Measurements from ENCODE around the gene RACGAP1. TPM values are rescaled to one million over a fixed set of nuclear protein-coding genes. Genes with fewer than 3 reads are reported as not detected.

The RACGAP1 gene
- total RNA-seq, 2 experiments from 2014 or later, result 3.0 to 3.3 TPM

GRCh38 chr12:50006754-50007442, 18.4 kb downstream of the RACGAP1 start:
- Mint-ChIP-seq H3K27me3 (no peaks in the 10 kb centered on the region), H3K4me1 (ENCODE audit: low read depth) (no peaks in the 10 kb centered on the region), H3K36me3 (ENCODE audit: low read depth) (peaks cover 29% of the 10 kb centered on the region), H3K9me3 (no peaks in the 10 kb centered on the region), H3K27ac (no peak overlapping the region), H3K4me3 (no peak overlapping the region)
- H3K9me3 ChIP-seq (ENCODE audit: control insufficient read depth in 1 of 2, insufficient read depth in 1 of 2, low read length in 2 of 2), result no peaks in the 10 kb centered on the region
- ChIA-PET CTCF (interaction anchor here (1.0 to 2.0 kb wide), 4 partner anchors 11 to 104 kb away, joined by 3 to 6 read pairs (median 3); no protein-coding TSS in a partner anchor), POLR2A (no interaction called here)
- H3K27me3 ChIP-seq (ENCODE audit: control insufficient read depth in 1 of 2, insufficient read depth in 2 of 2, low read length in 2 of 2), result no peaks in the 10 kb centered on the region
- intact Hi-C loops (cut with DNase I, micrococcal nuclease), result no loop called here
- no peak overlapping the region for H3K4me3 ChIP-seq (ENCODE audit: low read length)
- H3K27ac ChIP-seq (ENCODE audit: low read depth in 1 of 2, low read length in 2 of 2), result no peak overlapping the region
- H3K36me3 ChIP-seq (ENCODE audit: insufficient read depth, low read length), result peaks cover 4% of the 10 kb centered on the region
- ATAC-seq (ENCODE audit: poor library complexity), result no peak
- no peak for TF ChIP-seq CTCF (IDR thresholded peaks at IDR 0.05)
- no peaks in the 10 kb centered on the region for H3K4me1 ChIP-seq (ENCODE audit: insufficient read depth, low read length)
- no peak for DNase-seq

- H3K9me3 ChIP-seq (ENCODE audit: control insufficient read depth in 1 of 2, insufficient read depth in 1 of 2, low read length in 2 of 2), result no peaks in the 10 kb centered on the region
- H3K27ac ChIP-seq (ENCODE audit: low read depth in 1 of 2, low read length in 2 of 2), result no peak overlapping the region
- intact Hi-C loops (cut with DNase I, micrococcal nuclease), result no loop called here
- Mint-ChIP-seq H3K27ac (no peak overlapping the region), H3K4me1 (ENCODE audit: low read depth) (no peaks in the 10 kb centered on the region), H3K36me3 (ENCODE audit: low read depth) (peaks cover 33% of the 10 kb centered on the region), H3K4me3 (no peak overlapping the region), H3K27me3 (no peaks in the 10 kb centered on the region), H3K9me3 (no peaks in the 10 kb centered on the region)
- POLR2A ChIA-PET, result no interaction called here
- no peak for TF ChIP-seq CTCF (IDR thresholded peaks at IDR 0.05)
- H3K4me1 ChIP-seq (ENCODE audit: insufficient read depth, low read length), result no peaks in the 10 kb centered on the region
- DNase-seq, result no peak
- no peaks in the 10 kb centered on the region for H3K27me3 ChIP-seq (ENCODE audit: control insufficient read depth in 1 of 2, insufficient read depth in 2 of 2, low read length in 2 of 2)
- no peak overlapping the region for H3K4me3 ChIP-seq (ENCODE audit: low read length)
- no peak for ATAC-seq (ENCODE audit: poor library complexity)
- peaks cover 4% of the 10 kb centered on the region for H3K36me3 ChIP-seq (ENCODE audit: insufficient read depth, low read length)
- CTCF ChIA-PET, result interaction anchor here (1.0 to 2.0 kb wide), 3 partner anchors 12 to 39 kb away, joined by 3 to 6 read pairs (median 3); no protein-coding TSS in a partner anchor
Observed at GRCh38 chr12:50006280-50006679, 19.0 kb downstream of the RACGAP1 start.

- Mint-ChIP-seq H3K27ac (no peak overlapping the region), H3K4me3 (no peak overlapping the region), H3K4me1 (ENCODE audit: low read depth) (no peaks in the 10 kb centered on the region), H3K27me3 (no peaks in the 10 kb centered on the region), H3K9me3 (no peaks in the 10 kb centered on the region), H3K36me3 (ENCODE audit: low read depth) (peaks cover 43% of the 10 kb centered on the region)
- Histone ChIP-seq H3K4me3 (ENCODE audit: low read length) (no peak overlapping the region), H3K4me1 (ENCODE audit: insufficient read depth, low read length) (no peaks in the 10 kb centered on the region), H3K27me3 (ENCODE audit: control insufficient read depth in 1 of 2, insufficient read depth in 2 of 2, low read length in 2 of 2) (no peaks in the 10 kb centered on the region), H3K36me3 (ENCODE audit: insufficient read depth, low read length) (peaks cover 12% of the 10 kb centered on the region), H3K9me3 (ENCODE audit: control insufficient read depth in 1 of 2, insufficient read depth in 1 of 2, low read length in 2 of 2) (no peaks in the 10 kb centered on the region), H3K27ac (ENCODE audit: low read depth in 1 of 2, low read length in 2 of 2) (no peak overlapping the region)
- no peak for TF ChIP-seq CTCF (IDR thresholded peaks at IDR 0.05)
- CTCF ChIA-PET, result interaction anchor here (2.0 kb wide), 1 partner anchor 38 kb away, joined by 6 read pairs; no protein-coding TSS in a partner anchor
- POLR2A ChIA-PET, result interaction anchor here (1.2 kb wide), 1 partner anchor 9 kb away, joined by 3 read pairs; no protein-coding TSS in a partner anchor
- DNase-seq (no peak), ATAC-seq (ENCODE audit: poor library complexity) (no peak)
- intact Hi-C loops (cut with DNase I, micrococcal nuclease), result no loop called here
Observed at GRCh38 chr12:50005175-50005574, 20.1 kb downstream of the RACGAP1 start.

Measured in CD4-positive, alpha-beta T cell (primary cell).